AG04449 (cell line): ENCODE measurements around the gene GRID1.

Experiments used
- CTCF ChIA-PET: fragments of 350-600 bp; formaldehyde crosslinking; extraction: SDS; loops from one replicate; lab custom pipeline; 2021; ENCODE audit warnings: antibody characterized with exemption; lab: Yijun Ruan, JAX
- POLR2A ChIA-PET: fragments of 400-600, 350-600 bp; formaldehyde crosslinking; extraction: SDS; loops from one replicate; lab custom pipeline; 2020; ENCODE audit warnings: antibody characterized with exemption, inconsistent platforms; lab: Yijun Ruan, JAX
- DNase-seq: peaks from one replicate; pipeline ENCODE4 v3.0.0-alpha.2; 2010; ENCODE audit warnings: low read depth, low spot score
- H3K4me3 ChIP-seq: 2 replicates; pipeline ENCODE4 v1.5.1; 2011; ENCODE audit warnings: low read depth, mild to moderate bottlenecking, control low read depth, low read length
- TF ChIP-seq, protein P1 (sequence below): IDR thresholded peaks from one replicate; pipeline ENCODE4 v1.5.1; 2011; ENCODE audit warnings: mild to moderate bottlenecking, moderate library complexity, low read length, control low read depth, inconsistent platforms; ENCODE audit not compliant: insufficient read depth; ENCODE audit errors: missing control alignments

Gene GRID1

GRCh38 chr10:86022906-86023305, 343.7 kb downstream of the GRID1 start:
- ChIA-PET POLR2A (no interaction called here), CTCF (no interaction called here)
- no peak for DNase-seq
- H3K4me3 ChIP-seq, result no peak overlapping the region
- TF ChIP-seq, protein P1, sequence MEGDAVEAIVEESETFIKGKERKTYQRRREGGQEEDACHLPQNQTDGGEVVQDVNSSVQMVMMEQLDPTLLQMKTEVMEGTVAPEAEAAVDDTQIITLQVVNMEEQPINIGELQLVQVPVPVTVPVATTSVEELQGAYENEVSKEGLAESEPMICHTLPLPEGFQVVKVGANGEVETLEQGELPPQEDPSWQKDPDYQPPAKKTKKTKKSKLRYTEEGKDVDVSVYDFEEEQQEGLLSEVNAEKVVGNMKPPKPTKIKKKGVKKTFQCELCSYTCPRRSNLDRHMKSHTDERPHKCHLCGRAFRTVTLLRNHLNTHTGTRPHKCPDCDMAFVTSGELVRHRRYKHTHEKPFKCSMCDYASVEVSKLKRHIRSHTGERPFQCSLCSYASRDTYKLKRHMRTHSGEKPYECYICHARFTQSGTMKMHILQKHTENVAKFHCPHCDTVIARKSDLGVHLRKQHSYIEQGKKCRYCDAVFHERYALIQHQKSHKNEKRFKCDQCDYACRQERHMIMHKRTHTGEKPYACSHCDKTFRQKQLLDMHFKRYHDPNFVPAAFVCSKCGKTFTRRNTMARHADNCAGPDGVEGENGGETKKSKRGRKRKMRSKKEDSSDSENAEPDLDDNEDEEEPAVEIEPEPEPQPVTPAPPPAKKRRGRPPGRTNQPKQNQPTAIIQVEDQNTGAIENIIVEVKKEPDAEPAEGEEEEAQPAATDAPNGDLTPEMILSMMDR, result no peak

DNA sequence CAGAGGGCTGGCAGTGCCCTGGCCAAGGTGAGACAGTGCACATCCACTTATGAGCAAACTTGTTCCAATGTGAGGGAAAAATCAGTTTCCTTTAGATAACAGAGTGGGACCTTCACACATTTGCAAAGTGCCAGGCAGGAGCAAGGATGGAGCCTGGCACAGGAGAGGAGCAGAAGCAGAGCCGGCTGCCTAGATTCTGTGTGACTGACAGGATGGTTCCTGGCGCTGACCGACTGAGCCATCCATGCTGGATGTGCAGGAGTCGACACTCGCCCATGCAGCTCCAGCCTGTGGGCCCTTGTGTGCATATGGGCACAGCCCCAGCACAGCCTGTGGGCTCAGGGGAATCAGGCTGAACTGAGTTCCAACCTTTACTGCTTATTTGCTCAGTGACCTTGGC, 346.5 kb downstream of the GRID1 start:
- no peak overlapping the region for H3K4me3 ChIP-seq
- ChIA-PET POLR2A (no interaction called here), CTCF (no interaction called here)
- TF ChIP-seq, protein P1, result no peak
- no peak for DNase-seq

DNA sequence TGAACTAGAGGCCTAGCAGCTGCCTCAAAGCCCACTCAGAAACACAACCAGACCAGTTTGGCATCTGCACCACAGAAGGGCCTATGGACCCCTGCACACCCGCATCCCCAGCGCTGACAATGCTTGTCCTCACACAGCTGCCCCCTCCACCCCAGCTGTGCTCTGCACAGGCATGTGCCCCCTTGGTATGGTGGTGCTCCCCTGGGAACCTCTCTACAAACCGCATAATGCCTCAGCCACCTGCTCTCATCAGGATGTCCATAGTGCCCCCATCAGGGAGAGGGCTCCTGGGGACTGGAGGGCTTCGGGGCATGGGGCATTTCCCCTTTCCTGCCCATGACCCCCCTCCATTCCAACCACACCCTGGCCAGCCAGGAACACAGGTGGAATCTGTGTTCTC, 347.5 kb downstream of the GRID1 start:
- ChIA-PET POLR2A (no interaction called here), CTCF (no interaction called here)
- TF ChIP-seq, protein P1, result no peak
- H3K4me3 ChIP-seq, result no peak overlapping the region
- DNase-seq, result no peak

DNA sequence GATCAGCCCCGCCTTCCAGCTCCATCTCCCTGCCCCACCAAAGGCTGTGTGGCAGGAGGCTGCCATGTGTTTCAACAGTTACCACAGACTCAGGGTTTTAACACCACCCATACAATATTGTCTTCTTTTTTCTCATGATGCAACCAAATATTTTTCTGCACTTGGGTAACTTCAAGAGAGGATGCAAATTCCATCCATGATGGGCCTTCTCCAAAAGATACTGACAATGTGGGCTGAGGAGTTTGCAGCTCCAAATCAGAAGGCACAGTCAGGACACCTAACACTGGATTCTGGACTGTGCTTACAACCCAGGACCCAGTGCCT, 347.9 kb downstream of the GRID1 start:
- ChIA-PET CTCF (no interaction called here), POLR2A (no interaction called here)
- TF ChIP-seq, protein P1, result no peak
- H3K4me3 ChIP-seq, result no peak overlapping the region
- no peak for DNase-seq

GRCh38 chr10:86017841-86018734, 348.5 kb downstream of the GRID1 start:
- H3K4me3 ChIP-seq, result no peak overlapping the region
- ChIA-PET POLR2A (no interaction called here), CTCF (no interaction called here)
- TF ChIP-seq, protein P1, result no peak
- DNase-seq, result no peak

GRCh38 chr10:86013568-86013967, 353.0 kb downstream of the GRID1 start:
- POLR2A ChIA-PET, result no interaction called here
- TF ChIP-seq, protein P1, result no peak
- no peak for DNase-seq
- CTCF ChIA-PET, result interaction anchor here (1.2 kb wide), 1 partner anchor 18 kb away, joined by 3 read pairs; no protein-coding TSS in a partner anchor
- no peak overlapping the region for H3K4me3 ChIP-seq
